Neural cell (in vitro differentiated cells): ENCODE measurements around the gene TNNT2.

Source experiments
- MXI1 ChIP-seq: fragments of 450-650 bp; conservative IDR thresholded peaks from 2 replicates; pipeline ENCODE4 v1.6.1; 2014; ENCODE audit warnings: antibody characterized with exemption, mild to moderate bottlenecking; ENCODE audit not compliant: poor library complexity, severe bottlenecking
- TF ChIP-seq, protein P1 (sequence below): fragments of 450-650 bp; IDR thresholded peaks from 2 replicates; pipeline ENCODE4 v1.5.1; 2014; ENCODE audit warnings: antibody characterized with exemption, mild to moderate bottlenecking, moderate library complexity; ENCODE audit not compliant: poor library complexity, severe bottlenecking

DNA sequence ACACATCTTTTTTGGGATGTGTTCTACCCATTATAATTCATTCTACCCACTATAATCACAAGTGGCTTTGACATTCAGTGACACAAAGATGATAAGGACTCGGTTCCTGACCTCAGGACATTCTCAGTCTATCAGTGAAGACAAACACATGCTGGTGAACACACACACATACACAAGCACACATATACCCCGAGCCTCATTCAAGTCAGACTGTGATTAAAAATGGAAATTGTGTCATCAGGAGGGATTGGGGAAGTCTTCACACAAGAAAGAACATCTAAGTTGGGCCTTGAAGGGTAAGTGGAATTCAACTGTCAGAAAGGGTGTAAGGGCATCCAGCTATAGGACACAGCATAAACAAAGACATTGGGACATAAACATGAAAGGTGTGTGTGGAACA, 24.2 kb upstream of the TNNT2 start:
- TF ChIP-seq, protein P1, sequence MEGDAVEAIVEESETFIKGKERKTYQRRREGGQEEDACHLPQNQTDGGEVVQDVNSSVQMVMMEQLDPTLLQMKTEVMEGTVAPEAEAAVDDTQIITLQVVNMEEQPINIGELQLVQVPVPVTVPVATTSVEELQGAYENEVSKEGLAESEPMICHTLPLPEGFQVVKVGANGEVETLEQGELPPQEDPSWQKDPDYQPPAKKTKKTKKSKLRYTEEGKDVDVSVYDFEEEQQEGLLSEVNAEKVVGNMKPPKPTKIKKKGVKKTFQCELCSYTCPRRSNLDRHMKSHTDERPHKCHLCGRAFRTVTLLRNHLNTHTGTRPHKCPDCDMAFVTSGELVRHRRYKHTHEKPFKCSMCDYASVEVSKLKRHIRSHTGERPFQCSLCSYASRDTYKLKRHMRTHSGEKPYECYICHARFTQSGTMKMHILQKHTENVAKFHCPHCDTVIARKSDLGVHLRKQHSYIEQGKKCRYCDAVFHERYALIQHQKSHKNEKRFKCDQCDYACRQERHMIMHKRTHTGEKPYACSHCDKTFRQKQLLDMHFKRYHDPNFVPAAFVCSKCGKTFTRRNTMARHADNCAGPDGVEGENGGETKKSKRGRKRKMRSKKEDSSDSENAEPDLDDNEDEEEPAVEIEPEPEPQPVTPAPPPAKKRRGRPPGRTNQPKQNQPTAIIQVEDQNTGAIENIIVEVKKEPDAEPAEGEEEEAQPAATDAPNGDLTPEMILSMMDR = no peak
- no peak for TF ChIP-seq MXI1
